ENCODE measurements around the gene LARGE1. TPM values are rescaled to one million over a fixed set of nuclear protein-coding genes. Genes with fewer than 3 reads are reported as not detected.

The LARGE1 gene
- total and polyA plus RNA-seq, 2 of the 13 experiments (the other 11 are each of a cell fraction or from before 2014, with no cell fraction given), result 8.4 to 11.0 TPM

DNA sequence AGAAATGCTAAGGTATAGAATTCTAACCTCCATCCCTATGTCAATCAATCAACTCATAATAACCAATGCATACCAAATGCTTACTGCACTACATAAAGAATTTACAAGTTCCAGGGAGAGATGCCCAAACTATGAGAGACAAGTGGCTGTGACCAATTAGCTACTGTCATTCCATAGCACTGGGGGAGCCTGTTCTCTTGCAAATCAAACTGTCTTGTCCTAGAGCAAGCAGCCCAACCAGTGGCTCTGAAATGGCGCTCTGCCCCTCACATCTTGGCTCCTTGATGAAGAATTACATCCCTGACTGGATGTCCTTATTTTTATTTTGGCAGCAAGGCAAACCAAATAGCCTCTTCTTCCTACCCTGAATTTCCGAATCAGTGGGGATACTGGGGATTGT lies 589.7 kb downstream of the LARGE1 start:
- H3K27me3 ChIP-seq (ENCODE audit: control insufficient read depth in 1 of 2, insufficient read depth in 2 of 2, low read length in 2 of 2), result no peaks in the 10 kb centered on the region

More for the DNA sequence above, 589.7 kb downstream of the LARGE1 start:
- FAIRE-seq (no peak), ATAC-seq (no peak), DNase-seq (ENCODE audit: low spot score) (no peak)
- Histone ChIP-seq H3K9me3 (ENCODE audit: low read length) (no peaks in the 10 kb centered on the region), H2AFZ (ENCODE audit: low read length) (no peak overlapping the region), H4K20me1 (ENCODE audit: insufficient read depth, low read length) (no peaks in the 10 kb centered on the region), H3K4me1 (ENCODE audit: insufficient read depth, low read length) (peaks cover 62% of the 10 kb centered on the region), H3K36me3 (replicated peaks in 1 of 2; ENCODE audit: control insufficient read depth in 1 of 2, insufficient read depth in 2 of 2, low read length in 2 of 2) (no peaks in the 10 kb centered on the region), H3K4me3 (replicated peaks in 1 of 3; ENCODE audit: insufficient read depth in 1 of 3, low read depth in 2 of 3, low read length in 3 of 3) (no peak overlapping the region), H3K27ac (ENCODE audit: extremely low read length, insufficient read depth, low read length) (no peak overlapping the region), H3K79me2 (ENCODE audit: insufficient read depth, low read length) (no peaks in the 10 kb centered on the region), H3K4me2 (ENCODE audit: low read depth, low read length) (no peak overlapping the region), H3K9ac (ENCODE audit: insufficient read depth, low read depth, low read length) (no peak overlapping the region)
- 93% methylated on average over 2 of the region's 2 CpGs for WGBS (ENCODE audit: low lambda C conversion rate)
- no peak for TF ChIP-seq CC2D1A (CRISPR knock-in tag; IDR thresholded peaks at IDR 0.05)
- no peak for TF ChIP-seq NFKBIZ (CRISPR knock-in tag; IDR thresholded peaks at IDR 0.05)
- TF ChIP-seq, protein P1, sequence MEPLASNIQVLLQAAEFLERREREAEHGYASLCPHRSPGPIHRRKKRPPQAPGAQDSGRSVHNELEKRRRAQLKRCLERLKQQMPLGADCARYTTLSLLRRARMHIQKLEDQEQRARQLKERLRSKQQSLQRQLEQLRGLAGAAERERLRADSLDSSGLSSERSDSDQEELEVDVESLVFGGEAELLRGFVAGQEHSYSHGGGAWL (CRISPR knock-in tag; IDR thresholded peaks at IDR 0.05), result no peak
- TF ChIP-seq TP53 (CRISPR knock-in tag; conservative IDR thresholded peaks at IDR 0.05), result no peak
- TF ChIP-seq ZMYM3 (CRISPR knock-in tag; IDR thresholded peaks at IDR 0.05), result no peak
- TF ChIP-seq, protein P2, sequence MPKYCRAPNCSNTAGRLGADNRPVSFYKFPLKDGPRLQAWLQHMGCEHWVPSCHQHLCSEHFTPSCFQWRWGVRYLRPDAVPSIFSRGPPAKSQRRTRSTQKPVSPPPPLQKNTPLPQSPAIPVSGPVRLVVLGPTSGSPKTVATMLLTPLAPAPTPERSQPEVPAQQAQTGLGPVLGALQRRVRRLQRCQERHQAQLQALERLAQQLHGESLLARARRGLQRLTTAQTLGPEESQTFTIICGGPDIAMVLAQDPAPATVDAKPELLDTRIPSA (CRISPR knock-in tag; IDR thresholded peaks at IDR 0.05; ENCODE audit: borderline replicate concordance), result no peak
- no peak for TF ChIP-seq NR3C1 (CRISPR knock-in tag; IDR thresholded peaks at IDR 0.05)
- TF ChIP-seq YEATS2 (CRISPR knock-in tag; IDR thresholded peaks at IDR 0.05; ENCODE audit: borderline replicate concordance), result no peak
- TF ChIP-seq ZFP36 (IDR thresholded peaks at IDR 0.05; ENCODE audit: borderline replicate concordance, low read depth, low read length, partially characterized antibody), result no peak
- TF ChIP-seq SMARCC2 (IDR thresholded peaks at IDR 0.05), result no peak
- TF ChIP-seq ZNF496 (CRISPR knock-in tag; IDR thresholded peaks at IDR 0.05; ENCODE audit: insufficient replicate concordance), result no peak
- no peak for TF ChIP-seq RAD51 (IDR thresholded peaks at IDR 0.05; ENCODE audit: borderline replicate concordance)
- TF ChIP-seq KLF11 (CRISPR knock-in tag; IDR thresholded peaks at IDR 0.05), result no peak
- TF ChIP-seq, protein P3, sequence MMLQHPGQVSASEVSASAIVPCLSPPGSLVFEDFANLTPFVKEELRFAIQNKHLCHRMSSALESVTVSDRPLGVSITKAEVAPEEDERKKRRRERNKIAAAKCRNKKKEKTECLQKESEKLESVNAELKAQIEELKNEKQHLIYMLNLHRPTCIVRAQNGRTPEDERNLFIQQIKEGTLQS (CRISPR knock-in tag; IDR thresholded peaks at IDR 0.05), result no peak
- TF ChIP-seq MZF1 (CRISPR knock-in tag; IDR thresholded peaks at IDR 0.05; ENCODE audit: borderline replicate concordance), result no peak
- no peak for TF ChIP-seq ZNF468 (CRISPR knock-in tag; IDR thresholded peaks at IDR 0.05)
- in situ Hi-C loops (cut with HindIII; ENCODE audit: extremely low pct_ligation_motif_present, low pct_unique_long_range_greater_than_20kb), result no loop called here
- CTCF ChIA-PET (ENCODE audit: low intra/inter-chr PET ratio, low total read pairs), result no interaction called here
- intact Hi-C loops (cut with micrococcal nuclease; ENCODE audit: unreplicated experiment), result loop anchor here (10.0 kb wide), 1 partner anchor 244 kb away; no protein-coding TSS in a partner anchor
- POLR2A ChIA-PET, result no interaction called here
- BruUV-seq (replicated peaks), result no TSS peak
